Suprapubic skin (tissue), 4 donors: ENCODE data around the gene CNN2.

Source experiments
- CTCF ChIP-seq, 2 donors: fragments of 200-600 bp in 1 of 2; fragments of 450-650 bp in 1 of 2; sonication (generic) in 1 of 2; IDR thresholded peaks; one replicate each; pipeline ENCODE4 v1.5.1; 2016 to 2019; ENCODE audit warnings: antibody characterized with exemption in 2 of 2, mild to moderate bottlenecking in 1 of 2, moderate library complexity in 1 of 2
- EP300 ChIP-seq: sonication (generic); formaldehyde crosslinking; IDR thresholded peaks from one replicate; pipeline ENCODE4 v1.6.1; 2017; ENCODE audit warnings: antibody characterized with exemption
- POLR2A ChIP-seq, 2 donors: fragments of 450-650 bp; IDR thresholded peaks; one replicate each; pipeline ENCODE4 v1.6.1; 2017; ENCODE audit warnings: antibody characterized with exemption in 2 of 2, mild to moderate bottlenecking in 2 of 2, moderate library complexity in 2 of 2
- POLR2AphosphoS5 ChIP-seq, 3 donors: sonication (generic); formaldehyde crosslinking; IDR thresholded peaks; one replicate each; pipeline ENCODE4 v1.6.1; 2017; ENCODE audit warnings: antibody characterized with exemption in 3 of 3

- TF ChIP-seq CTCF (IDR thresholded peaks at IDR 0.05) = no peak
- no peak for TF ChIP-seq POLR2AphosphoS5 (IDR thresholded peaks at IDR 0.05)
- TF ChIP-seq EP300 = no peak
- no peak for TF ChIP-seq POLR2A (IDR thresholded peaks at IDR 0.05)
Measured at GRCh38 chr19:1046117-1046626, 19.8 kb downstream of the CNN2 start.
